ENCODE measurements around the gene ST3GAL5. TPM values are rescaled to one million over a fixed set of nuclear protein-coding genes. Genes with fewer than 3 reads are reported as not detected.

The ST3GAL5 gene
- polyA plus RNA-seq, 1 experiment = 16.0 TPM

DNA sequence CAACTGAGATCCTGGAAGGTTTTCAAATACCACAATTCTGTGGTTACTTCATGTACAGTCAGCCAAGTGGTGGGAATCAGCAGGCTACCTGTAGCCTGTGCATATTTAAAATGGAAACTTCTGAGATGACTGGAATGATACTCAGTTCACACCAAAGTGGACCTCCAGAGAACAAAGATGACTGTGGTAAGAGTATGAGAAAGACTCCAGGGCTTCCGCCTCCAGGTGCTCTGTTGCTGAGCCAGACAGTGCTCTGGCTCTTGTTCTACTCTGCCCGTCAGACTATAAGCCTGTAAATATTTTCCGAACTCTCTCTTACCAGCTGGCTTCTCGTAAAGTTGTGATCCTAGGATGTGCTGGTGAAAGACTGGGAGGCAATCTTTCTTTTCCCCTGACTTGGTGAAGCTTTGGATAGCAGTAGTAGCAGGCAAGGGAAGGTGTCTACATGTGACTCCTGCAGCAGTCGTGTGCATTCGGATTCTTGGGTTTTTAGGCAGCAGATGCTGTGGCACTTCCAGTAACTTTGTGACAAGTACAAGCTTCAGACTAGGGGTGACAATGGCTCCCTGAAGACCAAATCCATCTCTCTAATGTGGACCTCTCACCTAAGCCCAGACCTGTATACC lies 23.1 kb downstream of the ST3GAL5 start:
- H3K27me3 ChIP-seq (ENCODE audit: control insufficient read depth, insufficient read depth, low read length) = no peaks in the 10 kb centered on the region
- DNase-seq (ENCODE audit: low read depth) = no peak
- H3K4me3 ChIP-seq (ENCODE audit: low read depth, low read length) = no peak overlapping the region
- POLR2A ChIA-PET = no interaction called here
- H3K36me3 ChIP-seq (ENCODE audit: control insufficient read depth, insufficient read depth, low read length) = peaks cover 2% of the 10 kb centered on the region
- no peak for TF ChIP-seq CTCF (IDR thresholded peaks at IDR 0.05; ENCODE audit: insufficient read depth, low read depth, low read length)
- CTCF ChIA-PET = interaction anchor here (1.0 kb wide), 1 partner anchor 34 kb away, joined by 3 read pairs; no protein-coding TSS in a partner anchor

DNA sequence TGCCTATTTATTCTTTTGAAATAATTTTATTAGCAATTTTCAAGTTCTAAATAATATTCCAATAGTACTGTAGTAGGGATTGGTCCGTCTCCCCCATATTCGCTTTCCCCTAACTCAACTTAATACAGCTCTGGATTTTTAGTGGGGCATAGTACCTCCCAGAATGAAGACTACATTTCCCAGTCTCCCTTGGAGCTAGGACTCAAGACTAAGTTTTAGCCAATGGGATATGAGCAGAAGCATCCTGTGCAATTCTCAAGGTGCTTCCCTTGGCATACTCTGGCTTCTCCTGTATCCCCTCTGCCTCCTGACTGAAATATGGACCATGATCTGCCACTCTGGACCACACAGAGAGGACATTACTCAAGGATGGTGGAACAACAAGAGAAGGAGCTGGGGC lies 24.1 kb downstream of the ST3GAL5 start:
- ChIA-PET CTCF (interaction anchor here (0.6 to 1.3 kb wide), 4 partner anchors 13 to 223 kb away, joined by 3 read pairs; no protein-coding TSS in a partner anchor), POLR2A (no interaction called here)
- H3K27me3 ChIP-seq (ENCODE audit: control insufficient read depth, insufficient read depth, low read length) = no peaks in the 10 kb centered on the region
- H3K4me3 ChIP-seq (ENCODE audit: low read depth, low read length) = no peak overlapping the region
- peaks cover 2% of the 10 kb centered on the region for H3K36me3 ChIP-seq (ENCODE audit: control insufficient read depth, insufficient read depth, low read length)
- no peak for DNase-seq (ENCODE audit: low read depth)
- TF ChIP-seq CTCF (IDR thresholded peaks at IDR 0.05; ENCODE audit: insufficient read depth, low read depth, low read length) = no peak

- no peak for DNase-seq (ENCODE audit: low read depth)
- peaks cover 2% of the 10 kb centered on the region; the same call in 1 of the 2 replicates for H3K36me3 ChIP-seq (ENCODE audit: control insufficient read depth, insufficient read depth, low read length)
- no peaks in the 10 kb centered on the region for H3K27me3 ChIP-seq (ENCODE audit: control insufficient read depth, insufficient read depth, low read length)
- CTCF ChIA-PET = no interaction called here
- no peak overlapping the region for H3K4me3 ChIP-seq (ENCODE audit: low read depth, low read length)
- no peak for TF ChIP-seq CTCF (IDR thresholded peaks at IDR 0.05; ENCODE audit: insufficient read depth, low read depth, low read length)
- POLR2A ChIA-PET = no interaction called here
These were observed 26.4 kb downstream of the ST3GAL5 start for GRCh38 chr2:85862426-85862825.

GRCh38 chr2:85861650-85862049 lies 27.1 kb downstream of the ST3GAL5 start:
- Histone ChIP-seq H3K27me3 (ENCODE audit: control insufficient read depth, insufficient read depth, low read length) (no peaks in the 10 kb centered on the region), H3K4me3 (ENCODE audit: low read depth, low read length) (no peak overlapping the region), H3K36me3 (ENCODE audit: control insufficient read depth, insufficient read depth, low read length) (peaks cover 2% of the 10 kb centered on the region; the same call in 1 of the 2 replicates)
- TF ChIP-seq CTCF (IDR thresholded peaks at IDR 0.05; ENCODE audit: insufficient read depth, low read depth, low read length) = no peak
- ChIA-PET POLR2A (no interaction called here), CTCF (interaction anchor here (0.9 kb wide), 1 partner anchor 11 kb away, joined by 4 read pairs; no protein-coding TSS in a partner anchor)
- no peak for DNase-seq (ENCODE audit: low read depth)

DNA sequence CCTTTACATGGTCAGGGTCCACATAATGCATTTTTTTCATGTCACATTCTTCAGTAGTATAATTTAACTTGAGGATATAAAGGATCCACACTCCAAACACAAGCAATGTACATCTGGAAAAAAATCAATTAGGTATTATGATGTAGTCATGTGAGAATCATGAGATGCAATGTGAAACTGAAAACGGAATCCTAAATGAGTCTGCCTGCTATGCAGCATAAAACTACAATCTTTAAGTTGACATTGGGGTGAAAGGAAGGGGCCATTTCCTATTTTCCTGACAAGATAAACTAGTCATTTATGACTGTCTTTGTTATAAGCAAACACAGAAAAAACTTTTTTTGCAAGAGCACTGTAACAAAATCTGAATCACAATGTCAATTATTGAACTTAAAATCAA lies 27.6 kb downstream of the ST3GAL5 start:
- TF ChIP-seq CTCF (IDR thresholded peaks at IDR 0.05; ENCODE audit: insufficient read depth, low read depth, low read length) = no peak
- ChIA-PET CTCF (interaction anchor here (0.9 kb wide), 1 partner anchor 11 kb away, joined by 4 read pairs; no protein-coding TSS in a partner anchor), POLR2A (no interaction called here)
- DNase-seq (ENCODE audit: low read depth) = no peak
- Histone ChIP-seq H3K4me3 (ENCODE audit: low read depth, low read length) (no peak overlapping the region), H3K27me3 (ENCODE audit: control insufficient read depth, insufficient read depth, low read length) (no peaks in the 10 kb centered on the region), H3K36me3 (ENCODE audit: control insufficient read depth, insufficient read depth, low read length) (peaks cover 2% of the 10 kb centered on the region; the same call in 1 of the 2 replicates)

All from BJ (cell line).